Smooth muscle cell (in vitro differentiated cells): Measurements from ENCODE around the gene KCNQ1. TPM values are rescaled to one million over a fixed set of nuclear protein-coding genes. Genes with fewer than 3 reads are reported as not detected.

Experiments
- DNase-seq: peaks from one replicate; lab custom pipeline; 2025; ENCODE audit not compliant: unreplicated experiment; lab: John Stamatoyannopoulos, UW
- H2AFZ ChIP-seq: fragments of 200-600 bp; sonication (generic); 2 replicates; pipeline ENCODE4 v1.6.0; 2016; ENCODE audit warnings: antibody characterized with exemption, low read depth, mild to moderate bottlenecking
- H3F3A ChIP-seq: fragments of 200-600 bp; sonication (generic); 2 replicates; pipeline ENCODE4 v1.6.0; 2017; ENCODE audit warnings: antibody characterized with exemption, low read depth
- H3K27ac ChIP-seq: fragments of 200-600 bp; sonication (generic); 2 replicates; pipeline ENCODE4 v1.5.1; 2016; ENCODE audit warnings: low read depth, mild to moderate bottlenecking
- H3K27me3 ChIP-seq: fragments of 200-600 bp; sonication (generic); 2 replicates; pipeline ENCODE4 v1.6.1; 2016; ENCODE audit warnings: low read depth, mild to moderate bottlenecking
- H3K36me3 ChIP-seq: fragments of 200-600 bp; sonication (generic); 2 replicates; pipeline ENCODE4 v1.5.1; 2016; ENCODE audit warnings: low read depth
- H3K4me1 ChIP-seq: fragments of 200-600 bp; sonication (generic); 2 replicates; pipeline ENCODE4 v1.5.1; 2016; ENCODE audit warnings: low read depth
- H3K4me2 ChIP-seq: fragments of 200-600 bp; sonication (generic); 2 replicates; pipeline ENCODE4 v1.6.0; 2016; ENCODE audit warnings: mild to moderate bottlenecking
- H3K4me3 ChIP-seq: fragments of 200-600 bp; sonication (generic); 2 replicates; pipeline ENCODE4 v1.5.1; 2016; ENCODE audit warnings: mild to moderate bottlenecking
- H3K79me2 ChIP-seq: fragments of 200-600 bp; sonication (generic); 2 replicates; pipeline ENCODE4 v1.6.0; 2016; ENCODE audit warnings: low read depth, mild to moderate bottlenecking
- H3K9ac ChIP-seq: fragments of 200-600 bp; sonication (generic); 2 replicates; pipeline ENCODE4 v1.6.0; 2016; ENCODE audit warnings: low read depth
- H3K9me3 ChIP-seq: fragments of 200-600 bp; sonication (generic); replicated peaks from 2 replicates; pipeline ENCODE4 v1.5.1; 2016; ENCODE audit warnings: low read depth
- H4K20me1 ChIP-seq: fragments of 200-600 bp; sonication (generic); 2 replicates; pipeline ENCODE4 v1.6.0; 2016; ENCODE audit warnings: low read depth
- CTCF ChIP-seq: fragments of 200-600 bp; sonication (generic); IDR thresholded peaks from 2 replicates; pipeline ENCODE4 v1.5.1; 2017; ENCODE audit warnings: borderline replicate concordance, mild to moderate bottlenecking, antibody characterized with exemption; ENCODE audit not compliant: insufficient read depth, poor library complexity, severe bottlenecking
- WGBS: methylation state at CpG from one replicate; pipeline ENCODE4 v1.1.7; 2016; ENCODE audit warnings: low lambda C conversion rate; 5-methylcytosine and 5-hydroxymethylcytosine counted together
- polyA plus RNA-seq: library from polyadenylated mRNA; unstranded; fragments of >200 nt; fragmentation: Nextera tagmentation; extraction: Ambion mirVana; gene quantifications from 2 replicates; pipeline ENCODE4 v1.2.1, GENCODE V29; 2016
- total RNA-seq: library from RNA; depleted of rRNA; stranded (reverse); fragments of >200 nt; gene quantifications from 2 replicates; pipeline ENCODE4 v1.2.3, GENCODE V29; 2014

Gene KCNQ1
- total and polyA plus RNA-seq, 2 experiments from 2014 or later = 1.3 to 2.3 TPM

- Histone ChIP-seq H3K27ac (no peak overlapping the region), H2AFZ (no peak overlapping the region), H3K9ac (no peak overlapping the region), H3K9me3 (no peaks in the 10 kb centered on the region), H3K27me3 (no peaks in the 10 kb centered on the region), H3K4me2 (no peak overlapping the region), H3F3A (peaks cover 20% of the 10 kb centered on the region), H4K20me1 (peaks cover 6% of the 10 kb centered on the region), H3K4me3 (no peak overlapping the region), H3K79me2 (peaks cover 5% of the 10 kb centered on the region), H3K4me1 (peaks cover 11% of the 10 kb centered on the region), H3K36me3 (no peaks in the 10 kb centered on the region)
- 88% methylated on average over 16 of the region's 16 CpGs for WGBS
- no peak for DNase-seq
- TF ChIP-seq CTCF = no peak
Observed at GRCh38 chr11:2889362-2890273, 444.8 kb downstream of the KCNQ1 start.

GRCh38 chr11:2890466-2891294, 445.9 kb downstream of the KCNQ1 start:
- 94% methylated on average over 26 of the region's 28 CpGs for WGBS
- Histone ChIP-seq H3K4me2 (no peak overlapping the region), H4K20me1 (no peaks in the 10 kb centered on the region), H3K4me1 (peaks cover 11% of the 10 kb centered on the region), H3K79me2 (no peaks in the 10 kb centered on the region), H2AFZ (no peak overlapping the region), H3K9ac (no peak overlapping the region), H3F3A (peaks cover 20% of the 10 kb centered on the region), H3K36me3 (no peaks in the 10 kb centered on the region), H3K27ac (no peak overlapping the region), H3K9me3 (no peaks in the 10 kb centered on the region), H3K27me3 (no peaks in the 10 kb centered on the region), H3K4me3 (no peak overlapping the region)
- DNase-seq = no peak
- no peak for TF ChIP-seq CTCF

- H3K9ac ChIP-seq = no peak overlapping the region
- no peaks in the 10 kb centered on the region for H3K36me3 ChIP-seq
- WGBS = 64% methylated on average over 17 of the region's 17 CpGs
- no peak overlapping the region for H3K27ac ChIP-seq
- H2AFZ ChIP-seq = peak overlapping the region; percentile 89
- no peaks in the 10 kb centered on the region for H3K27me3 ChIP-seq
- no peaks in the 10 kb centered on the region for H4K20me1 ChIP-seq
- H3F3A ChIP-seq = peaks cover 16% of the 10 kb centered on the region
- no peak for DNase-seq
- H3K79me2 ChIP-seq = no peaks in the 10 kb centered on the region
- H3K4me1 ChIP-seq = peaks cover 8% of the 10 kb centered on the region
- no peaks in the 10 kb centered on the region for H3K9me3 ChIP-seq
- peak overlapping the region; percentile 95 for H3K4me2 ChIP-seq
- no peak for TF ChIP-seq CTCF
- peak overlapping the region; percentile 52 for H3K4me3 ChIP-seq
Observed at GRCh38 chr11:2891326-2892214, 446.8 kb downstream of the KCNQ1 start.
